Stomach (tissue), 4 donors: Measurements from ENCODE around the gene LEKR1.

ENCODE experiments used
- CTCF ChIP-seq, 7 experiments: fragments of 450-650 bp in 4 of 7; fragments of 200-600 bp in 3 of 7; sonication (generic) in 3 of 7; IDR thresholded peaks; one replicate each; pipeline ENCODE4 v1.5.1; 2016 to 2019; ENCODE audit warnings: antibody characterized with exemption in 7 of 7, control low read depth in 2 of 7, mild to moderate bottlenecking in 1 of 7
- POLR2A ChIP-seq, 4 donors: fragments of 450-650 bp; IDR thresholded peaks; one replicate each; pipeline ENCODE4 v1.6.1; 2016; ENCODE audit warnings: antibody characterized with exemption in 4 of 4, control low read depth in 2 of 4, mild to moderate bottlenecking in 1 of 4, moderate library complexity in 1 of 4
- POLR2AphosphoS5 ChIP-seq, 3 donors: sonication (generic); formaldehyde crosslinking; IDR thresholded peaks; one replicate each; pipeline ENCODE4 v1.6.1; 2016; ENCODE audit warnings: antibody characterized with exemption in 3 of 3

- TF ChIP-seq POLR2AphosphoS5 (IDR thresholded peaks at IDR 0.05), result no peak
- TF ChIP-seq POLR2A (IDR thresholded peaks at IDR 0.05), result no peak
- no peak for TF ChIP-seq CTCF (IDR thresholded peaks at IDR 0.05)
Observed at GRCh38 chr3:156819842-156820691, 6.1 kb upstream of the LEKR1 start.
